Activated CD8-positive, alpha-beta memory T cell treated with anti-CD3 and anti-CD28 coated beads for 4 hours (primary cell): ENCODE results near the gene SUPT20HL2.
"Not testable (repeated sequence)": the region's sequence is repeated elsewhere in the genome, so short reads cannot be mapped to it uniquely, and the experiment has no call there.

ENCODE experiments used
- DNase-seq, 2 donors: peaks; one replicate each; pipeline ENCODE4 v3.0.0-alpha.2; 2020; ENCODE audit warnings: low read depth in 2 of 2

The SUPT20HL2 gene

DNA sequence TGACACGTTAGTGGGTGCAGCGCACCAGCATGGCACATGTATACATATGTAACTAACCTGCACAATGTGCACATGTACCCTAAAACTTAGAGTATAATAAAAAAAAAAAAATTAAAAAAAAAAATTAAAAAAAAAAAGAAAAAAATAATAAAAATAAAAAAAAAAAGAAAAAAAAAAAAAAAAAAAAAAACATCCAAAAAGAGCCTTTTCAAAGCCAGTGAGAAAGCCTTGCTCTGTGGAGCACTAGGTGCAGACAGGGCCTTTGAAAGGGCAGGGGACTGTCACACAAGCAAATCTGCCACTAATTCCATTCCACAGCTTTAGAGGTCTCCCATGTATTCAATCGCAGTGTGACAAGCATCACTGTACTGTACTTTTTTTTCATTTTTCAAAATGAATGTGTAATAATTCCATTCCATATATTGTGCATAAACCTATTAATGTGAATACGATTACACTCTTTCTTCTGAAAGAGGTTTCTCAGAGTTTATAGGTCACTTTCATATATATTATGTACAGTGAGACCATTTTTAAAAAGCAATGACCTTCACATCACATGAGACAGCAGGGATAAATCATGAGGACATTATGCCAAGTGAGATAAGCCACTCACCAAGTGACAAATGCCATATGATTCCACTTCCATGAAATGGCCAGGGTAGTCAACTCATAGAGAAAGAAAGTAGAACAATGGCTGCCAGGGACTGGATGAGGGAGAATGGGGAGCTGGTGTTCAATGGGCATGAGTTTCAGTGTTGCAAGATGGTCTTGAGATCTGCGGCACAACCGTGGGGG lies 4.1 kb downstream of the SUPT20HL2 start:
- not testable (repeated sequence) for DNase-seq

DNA sequence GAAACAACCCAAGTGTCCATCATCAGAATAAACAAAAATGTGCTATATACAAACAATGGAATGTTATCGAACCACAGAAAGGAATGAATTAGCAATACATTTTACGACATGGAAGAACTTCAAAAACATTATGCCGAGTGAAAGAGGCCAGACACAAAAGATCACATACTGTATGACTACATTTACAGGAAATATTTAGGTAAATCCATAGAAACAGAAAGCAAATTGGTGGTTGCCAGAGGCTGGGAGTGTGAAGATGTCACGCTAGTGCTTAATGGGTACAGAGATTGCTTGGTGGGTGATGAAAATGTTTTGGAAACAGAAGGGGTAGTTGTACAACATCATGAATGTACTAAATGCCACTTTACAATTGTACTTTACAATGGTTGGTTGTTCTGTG lies 5.1 kb downstream of the SUPT20HL2 start:
- DNase-seq, result not testable (repeated sequence)

DNA sequence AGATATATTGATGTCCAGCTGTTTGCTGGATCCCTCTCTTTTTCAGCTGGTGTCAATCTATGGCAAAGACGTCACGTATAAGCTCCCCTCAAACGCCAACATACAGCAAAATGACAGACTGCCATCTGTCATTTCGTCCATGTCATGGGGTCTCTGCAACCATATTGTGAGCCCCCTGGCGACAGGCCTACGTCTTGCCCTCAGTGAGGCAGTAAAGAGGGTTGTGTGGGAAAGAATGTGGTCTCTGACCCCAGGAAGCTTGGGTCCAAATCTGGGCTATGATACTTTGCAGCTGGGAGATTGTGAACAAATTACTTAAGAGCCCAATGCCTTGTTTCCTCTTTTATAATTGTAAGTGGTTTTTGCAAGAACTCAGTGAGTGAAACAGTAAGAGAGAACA lies 7.4 kb downstream of the SUPT20HL2 start:
- DNase-seq, result no peak

DNA sequence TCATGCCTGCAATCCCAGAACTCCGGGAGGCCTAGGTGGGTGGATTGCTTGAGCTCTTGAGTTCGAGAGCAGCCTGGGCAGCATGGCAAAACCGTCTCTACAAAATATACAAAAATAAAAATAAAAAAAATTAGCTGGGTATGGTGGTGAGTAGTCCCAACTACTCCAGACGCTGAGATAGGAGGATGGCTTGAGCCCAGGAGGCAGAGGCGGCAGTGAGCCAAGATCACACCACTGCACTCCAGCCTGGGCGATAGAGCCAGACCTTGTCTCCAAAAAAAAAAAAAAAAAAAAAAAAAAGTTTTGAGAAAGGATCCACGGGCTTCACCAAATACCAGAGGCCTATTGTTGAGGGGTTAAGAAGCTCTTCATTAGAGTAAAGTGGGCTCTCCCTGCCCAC lies 8.0 kb downstream of the SUPT20HL2 start:
- no peak for DNase-seq

DNA sequence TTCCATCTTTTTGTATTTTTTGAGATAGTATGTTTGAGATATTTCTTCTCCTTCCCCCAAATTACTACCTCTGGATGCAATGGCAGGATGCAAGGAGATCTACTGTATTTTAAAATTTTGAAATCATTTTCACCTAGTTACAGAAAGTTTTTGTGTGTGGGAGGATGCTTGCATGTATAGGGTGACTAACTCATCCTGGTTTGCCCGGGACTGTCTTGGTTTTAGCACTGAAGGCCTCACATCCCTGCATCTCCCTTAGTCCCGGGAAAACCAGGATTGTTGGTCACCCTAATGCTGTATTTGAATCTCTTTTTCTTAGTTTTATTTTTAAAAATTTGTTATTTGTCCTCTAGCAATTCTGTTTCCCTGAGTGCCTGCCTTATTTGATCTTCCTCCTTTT lies 12.1 kb downstream of the SUPT20HL2 start:
- DNase-seq, result no peak

DNA sequence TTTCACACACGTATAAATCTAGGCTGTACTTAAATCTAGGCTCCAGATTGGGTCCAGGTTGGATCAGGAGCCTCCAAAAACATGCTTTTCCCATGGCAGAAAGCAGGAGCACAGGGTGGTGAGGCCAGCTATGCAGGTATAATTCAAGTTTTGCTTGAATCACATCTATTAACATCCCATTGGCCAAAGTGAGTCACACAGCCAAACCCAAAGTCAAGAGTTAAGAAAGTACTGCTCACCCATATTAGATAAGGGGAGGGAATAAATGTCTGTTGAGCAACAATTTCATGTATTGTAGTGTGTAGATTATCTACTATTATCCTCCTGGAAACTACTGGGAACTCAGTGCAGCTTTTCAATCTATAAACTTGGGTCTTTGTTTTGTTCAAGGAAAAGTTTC lies 12.8 kb downstream of the SUPT20HL2 start:
- no peak for DNase-seq

DNA sequence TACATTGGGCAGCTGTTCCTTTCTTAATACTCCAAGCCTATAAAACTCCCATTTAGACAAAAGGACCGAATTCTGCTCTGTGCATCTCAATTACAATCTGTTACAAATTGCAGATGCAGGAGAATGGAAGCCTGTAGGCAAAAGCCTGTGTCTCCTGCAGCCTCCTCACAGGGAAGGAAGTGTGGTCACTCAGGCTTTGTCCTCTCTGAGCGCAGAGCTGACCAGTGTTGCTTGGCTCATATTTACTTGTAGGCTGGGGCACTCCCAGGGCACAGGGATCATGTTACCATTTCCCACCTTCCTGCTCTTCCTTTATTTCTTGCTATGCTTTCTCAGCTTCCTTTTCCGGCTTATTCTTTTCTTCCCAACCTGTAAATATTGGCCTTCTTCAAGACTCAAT lies 15.7 kb downstream of the SUPT20HL2 start:
- DNase-seq, result no peak

DNA sequence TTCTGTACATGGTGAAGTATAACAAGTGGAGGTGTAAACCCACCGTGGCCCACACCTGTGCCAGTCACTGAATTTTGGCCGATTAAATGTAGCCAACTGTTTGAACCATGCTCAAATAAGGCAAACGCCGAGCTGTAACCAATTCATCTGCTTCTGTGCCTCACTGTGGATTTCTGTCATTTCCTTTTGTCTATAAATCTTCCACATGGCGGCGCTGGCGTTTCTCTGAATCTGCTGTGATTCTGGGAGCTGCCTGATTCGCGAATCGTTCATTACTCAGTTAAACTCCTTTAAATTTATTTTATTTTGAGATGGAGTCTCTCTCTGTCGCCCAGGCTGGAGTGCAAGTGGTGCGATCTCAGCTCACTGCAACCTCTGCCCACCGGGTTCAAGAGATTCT lies 19.2 kb downstream of the SUPT20HL2 start:
- no peak for DNase-seq

DNA sequence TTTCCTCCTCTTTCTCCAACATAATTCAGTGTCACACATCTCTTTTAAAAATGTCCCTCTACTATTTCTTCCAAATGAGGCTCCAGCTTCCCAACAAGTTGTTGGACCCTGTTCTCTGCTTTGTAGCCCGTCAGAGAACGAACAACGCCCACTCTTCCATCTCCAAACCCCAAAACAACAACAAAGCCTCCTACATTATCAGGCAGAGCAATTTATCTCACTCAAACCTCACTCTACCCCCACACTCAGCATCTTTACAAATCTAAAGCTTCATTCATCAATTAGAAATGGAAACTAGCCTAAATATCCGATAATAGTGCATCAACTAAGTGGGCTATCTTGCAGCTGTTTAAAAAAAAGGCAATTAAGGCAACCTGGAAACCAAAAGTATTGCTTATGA lies 20.5 kb downstream of the SUPT20HL2 start:
- DNase-seq, result no peak

DNA sequence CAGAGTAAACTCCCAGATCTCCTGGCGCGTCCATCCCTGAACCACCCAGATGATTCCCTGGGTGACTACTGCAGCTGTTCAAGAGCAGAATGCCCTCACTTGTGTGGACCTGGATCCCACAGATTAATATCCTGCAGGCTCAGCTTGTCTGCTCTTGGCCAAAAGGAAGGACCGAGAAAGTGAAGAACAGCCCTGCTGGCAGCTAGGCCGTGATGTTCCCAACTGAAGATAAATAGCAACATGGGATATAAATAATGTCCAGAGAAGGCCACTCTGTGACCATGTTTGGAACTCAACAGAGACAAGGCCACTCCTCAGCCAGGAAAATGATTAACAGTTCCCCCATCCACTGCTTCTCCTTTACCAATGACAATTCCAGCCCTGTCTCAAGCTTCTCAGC lies 21.5 kb downstream of the SUPT20HL2 start:
- no peak for DNase-seq

DNA sequence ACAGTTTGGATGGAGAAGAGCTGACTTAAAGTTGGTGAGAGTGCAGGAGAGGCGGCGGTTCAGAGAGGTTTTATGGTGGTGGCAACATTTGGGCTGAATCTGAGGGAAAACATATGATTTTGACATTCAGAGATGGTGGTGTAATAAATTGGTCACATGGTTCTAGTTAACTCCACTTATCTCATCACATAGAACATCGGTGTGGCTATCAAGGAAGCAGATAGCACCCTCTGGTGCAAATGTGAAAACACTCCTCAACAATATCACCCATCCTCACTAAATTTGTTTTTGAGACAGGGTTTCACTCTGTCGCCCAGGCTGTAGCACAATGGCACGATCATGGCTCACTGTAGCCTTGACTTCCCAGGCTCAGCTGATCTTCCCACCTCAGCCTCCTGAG lies 28.8 kb downstream of the SUPT20HL2 start:
- DNase-seq, result no peak

DNA sequence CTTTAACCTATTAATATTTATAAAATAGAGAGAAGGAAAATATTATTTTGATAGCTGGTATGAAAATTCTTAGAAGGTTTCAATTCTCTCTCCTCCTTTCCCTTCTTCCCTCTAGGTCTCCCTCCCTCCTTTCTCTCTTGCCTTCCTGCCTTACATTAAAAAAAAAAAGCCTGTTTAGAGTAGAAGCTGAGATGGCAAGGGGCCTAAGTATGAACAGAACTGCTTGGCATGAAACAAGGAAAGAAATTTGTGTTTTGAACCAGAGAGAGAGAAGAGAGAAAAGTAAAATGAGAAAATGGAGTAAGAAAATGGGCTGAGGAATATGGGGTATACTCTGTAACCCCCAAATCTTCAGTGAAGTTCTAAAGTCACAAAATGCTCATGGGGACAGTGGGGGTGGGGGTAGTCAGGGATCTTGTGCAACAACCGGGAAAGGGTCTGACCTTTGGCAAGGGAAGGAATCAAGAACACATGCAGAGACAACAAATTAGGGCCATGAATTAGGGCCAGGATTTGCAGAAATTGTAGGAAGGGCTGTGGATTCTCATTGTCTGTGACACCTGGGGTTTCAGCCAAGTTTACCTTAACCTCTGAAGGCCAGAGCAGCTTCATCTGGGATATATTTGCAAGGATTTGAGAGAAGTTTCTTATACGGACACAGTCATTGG lies 30.6 kb downstream of the SUPT20HL2 start:
- no peak for DNase-seq

DNA sequence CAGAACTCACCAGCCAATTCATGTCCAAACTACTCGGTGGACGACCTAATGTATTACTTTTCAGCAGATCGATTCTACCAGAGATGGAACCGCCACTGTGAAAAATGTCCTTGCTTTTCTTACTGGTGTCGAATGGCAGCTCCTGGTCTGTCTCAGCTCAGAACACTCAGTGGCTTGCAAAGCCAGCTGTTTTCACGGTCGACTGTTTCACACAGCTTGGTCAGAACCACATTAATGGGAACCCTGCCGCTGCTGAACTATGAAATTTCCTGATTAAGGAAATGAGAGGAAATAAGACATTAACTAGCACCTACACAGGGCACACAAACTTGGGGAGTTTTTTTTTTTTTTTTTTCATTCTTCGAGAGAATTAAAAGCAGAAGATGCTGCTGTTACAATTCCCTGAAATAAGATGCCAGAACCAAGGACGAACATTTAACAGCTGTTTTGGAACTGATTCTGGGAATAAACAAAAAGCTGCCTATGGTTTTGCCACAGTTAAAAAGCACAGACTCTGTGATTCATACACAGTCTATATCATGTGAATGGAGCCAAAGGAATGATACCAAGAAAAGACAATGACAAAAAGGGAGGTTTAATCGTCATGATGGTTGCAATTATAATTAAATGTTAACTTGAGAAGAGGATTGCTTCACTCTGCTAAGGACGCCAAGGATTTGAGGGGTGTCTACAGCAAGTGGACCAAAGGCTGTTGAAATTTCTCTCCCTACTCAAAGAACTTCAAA lies 31.3 kb downstream of the SUPT20HL2 start:
- DNase-seq, result no peak

DNA sequence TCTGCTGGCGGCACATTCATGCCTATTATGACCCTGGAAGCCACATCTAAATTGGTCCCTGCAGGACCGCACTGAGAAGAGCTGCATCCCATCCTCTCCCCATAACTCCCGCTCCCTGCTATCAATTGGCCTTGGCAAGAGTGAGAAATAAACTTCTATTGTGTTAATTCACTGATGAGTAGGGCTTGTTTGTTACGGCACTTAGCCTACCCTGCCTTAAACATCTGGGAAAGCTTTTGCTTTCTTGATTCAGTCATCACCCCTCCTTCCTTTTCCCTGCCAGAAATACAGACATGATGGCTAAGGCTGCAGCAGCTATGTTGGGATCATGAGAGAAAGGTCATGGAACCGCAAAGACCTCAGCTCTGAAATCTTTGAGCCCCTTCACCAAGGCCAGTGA lies 36.5 kb downstream of the SUPT20HL2 start:
- no peak for DNase-seq

DNA sequence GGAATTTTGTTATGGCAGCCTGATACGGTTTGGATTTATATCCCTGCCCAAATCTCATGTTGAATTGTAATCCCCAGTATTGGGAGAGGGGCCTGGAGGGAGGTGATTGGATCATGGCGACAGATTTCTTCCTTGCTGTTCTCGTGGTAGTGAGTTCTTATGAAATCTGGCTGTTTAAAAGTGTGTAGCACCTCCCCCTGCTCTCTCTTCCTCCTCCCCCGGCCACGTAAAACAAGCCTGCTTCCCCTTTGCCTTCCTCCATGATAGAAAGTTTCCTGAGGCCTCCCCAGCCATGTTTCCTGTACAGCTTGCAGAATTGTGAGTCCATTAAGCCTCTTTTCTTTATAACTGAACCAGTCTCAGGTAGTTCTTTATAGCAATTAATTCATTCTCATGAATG lies 37.9 kb downstream of the SUPT20HL2 start:
- DNase-seq, result no peak

DNA sequence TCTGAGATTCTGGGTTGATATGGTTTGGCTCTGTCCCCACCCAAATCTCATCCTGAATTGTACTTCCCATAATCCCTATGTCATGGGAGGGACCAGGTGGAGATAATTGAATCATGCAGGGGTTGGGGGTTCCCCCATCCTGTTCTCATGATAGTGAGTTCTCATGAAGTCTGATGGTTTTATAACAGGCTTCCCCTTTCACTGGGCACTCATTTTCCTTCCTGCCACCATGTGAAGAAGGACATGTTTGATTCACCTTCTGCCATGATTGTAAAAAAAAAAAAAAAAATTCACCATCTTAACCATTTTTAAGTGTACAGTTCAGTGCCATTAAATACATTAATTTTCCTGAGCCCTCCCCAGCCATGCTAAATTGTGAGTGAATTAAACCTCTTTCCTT lies 42.6 kb downstream of the SUPT20HL2 start:
- DNase-seq, result no peak

DNA sequence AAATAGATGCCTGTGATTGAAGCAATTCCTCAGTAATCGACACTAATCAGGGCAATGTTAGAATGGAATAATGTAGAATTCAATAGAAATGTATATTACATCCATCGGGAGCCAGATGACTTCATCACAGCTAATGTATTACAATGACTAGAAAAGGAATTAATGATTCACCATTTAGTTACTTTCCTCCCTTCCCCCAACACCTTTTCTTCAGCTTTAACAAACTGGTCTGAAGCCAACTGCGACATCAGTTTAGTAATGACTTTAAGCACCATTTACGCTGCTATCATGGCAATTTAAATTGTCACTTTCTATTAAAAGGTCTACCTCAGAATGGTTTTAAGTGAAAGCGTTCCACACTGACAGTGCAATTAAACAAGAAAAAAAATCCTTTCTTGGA lies 45.1 kb downstream of the SUPT20HL2 start:
- DNase-seq, result no peak

DNA sequence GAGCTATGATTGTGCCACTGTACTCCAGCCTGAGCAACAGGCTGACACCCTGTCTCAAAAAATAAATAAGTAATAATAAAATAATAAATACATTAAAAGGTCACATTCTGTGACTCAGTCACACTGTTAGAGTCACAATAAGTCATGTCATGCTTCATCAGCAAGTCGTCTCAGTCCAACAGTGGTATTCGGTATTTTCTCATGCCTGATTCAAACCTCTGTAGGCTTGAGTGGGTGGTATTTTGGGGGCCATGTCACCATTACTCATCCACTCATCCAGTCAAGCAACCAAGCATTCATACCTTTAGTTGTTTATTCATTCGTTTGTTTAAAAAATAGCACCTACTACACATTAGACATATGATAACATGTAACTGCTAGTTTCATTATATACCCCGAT lies 46.9 kb downstream of the SUPT20HL2 start:
- no peak for DNase-seq

DNA sequence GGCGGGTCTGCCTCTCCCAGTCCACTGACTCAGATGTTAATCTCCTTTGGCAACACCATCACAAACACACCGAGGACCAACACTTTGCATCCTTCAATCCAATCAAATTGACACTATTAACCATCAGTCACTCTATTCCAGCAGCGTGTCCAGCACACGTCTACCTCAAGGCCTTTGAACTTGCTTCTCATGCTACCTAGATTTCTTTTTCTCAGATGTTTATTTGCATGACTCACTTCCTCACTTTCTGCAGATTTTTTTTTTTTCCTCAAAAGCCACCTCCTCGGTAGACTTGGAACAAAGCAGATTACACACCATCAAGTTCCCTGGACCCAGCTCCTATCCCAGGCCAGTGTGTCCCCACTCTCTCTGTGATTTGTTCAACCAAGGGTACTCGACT lies 49.5 kb downstream of the SUPT20HL2 start:
- no peak for DNase-seq

DNA sequence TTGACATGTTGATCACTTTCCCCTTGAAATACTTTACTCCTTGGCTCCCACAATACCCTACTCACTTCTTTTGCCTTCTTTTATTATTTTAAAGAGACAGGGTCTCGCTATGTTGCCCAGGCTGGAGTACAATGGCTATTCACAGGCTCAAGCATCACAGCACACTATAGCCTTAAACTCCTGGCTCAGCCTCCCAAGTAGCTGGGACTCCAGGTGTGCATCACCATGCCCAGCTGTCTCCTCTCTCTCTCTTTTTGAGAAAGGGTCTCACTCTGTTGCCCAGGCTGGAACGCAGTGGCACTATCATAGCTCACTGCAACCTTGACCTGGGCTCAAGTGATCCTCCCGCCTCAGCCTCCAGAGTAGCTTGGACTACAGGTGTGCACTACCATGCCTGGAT lies 51.6 kb downstream of the SUPT20HL2 start:
- no peak for DNase-seq
